HG02885 (cell line): ENCODE measurements around the gene THSD4.

Source experiments
- ATAC-seq: cut with Tn5 transposase; IDR thresholded peaks from one replicate; pipeline ENCODE4 v1.9.1; 2021; ENCODE audit warnings: mild to moderate bottlenecking; ENCODE audit not compliant: unreplicated experiment, poor library complexity

Gene THSD4

GRCh38 chr15:71761649-71762048 lies 646.4 kb downstream of the THSD4 start:
- ATAC-seq = no peak

GRCh38 chr15:71768184-71768583 lies 652.9 kb downstream of the THSD4 start:
- ATAC-seq = no peak

- ATAC-seq = no peak
Observed at GRCh38 chr15:71773206-71773859, 658.1 kb downstream of the THSD4 start.

GRCh38 chr15:71775856-71776255 lies 660.6 kb downstream of the THSD4 start:
- ATAC-seq = no peak

DNA sequence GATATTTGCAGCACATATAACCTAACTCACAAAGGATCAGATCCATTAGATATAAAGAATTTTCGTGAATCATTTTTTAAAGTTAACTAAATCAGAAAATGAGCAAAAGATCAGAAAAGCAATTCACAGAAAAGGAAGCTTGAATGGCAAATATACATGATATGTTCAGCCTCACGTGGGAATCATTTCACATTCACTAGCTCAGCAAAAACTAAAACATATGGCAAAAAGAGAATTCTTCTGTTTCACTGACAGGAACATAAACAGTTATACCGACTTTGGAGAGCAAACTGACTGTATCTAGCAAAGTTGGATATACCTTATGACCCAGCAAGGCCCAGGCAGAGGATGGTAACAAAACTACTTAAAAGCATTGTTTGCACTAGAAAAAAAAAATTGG lies 661.0 kb downstream of the THSD4 start:
- ATAC-seq = no peak

- no peak for ATAC-seq
Observed at GRCh38 chr15:71777216-71777943, 662.1 kb downstream of the THSD4 start.

GRCh38 chr15:71779073-71779797 lies 664.0 kb downstream of the THSD4 start:
- ATAC-seq = no peak

DNA sequence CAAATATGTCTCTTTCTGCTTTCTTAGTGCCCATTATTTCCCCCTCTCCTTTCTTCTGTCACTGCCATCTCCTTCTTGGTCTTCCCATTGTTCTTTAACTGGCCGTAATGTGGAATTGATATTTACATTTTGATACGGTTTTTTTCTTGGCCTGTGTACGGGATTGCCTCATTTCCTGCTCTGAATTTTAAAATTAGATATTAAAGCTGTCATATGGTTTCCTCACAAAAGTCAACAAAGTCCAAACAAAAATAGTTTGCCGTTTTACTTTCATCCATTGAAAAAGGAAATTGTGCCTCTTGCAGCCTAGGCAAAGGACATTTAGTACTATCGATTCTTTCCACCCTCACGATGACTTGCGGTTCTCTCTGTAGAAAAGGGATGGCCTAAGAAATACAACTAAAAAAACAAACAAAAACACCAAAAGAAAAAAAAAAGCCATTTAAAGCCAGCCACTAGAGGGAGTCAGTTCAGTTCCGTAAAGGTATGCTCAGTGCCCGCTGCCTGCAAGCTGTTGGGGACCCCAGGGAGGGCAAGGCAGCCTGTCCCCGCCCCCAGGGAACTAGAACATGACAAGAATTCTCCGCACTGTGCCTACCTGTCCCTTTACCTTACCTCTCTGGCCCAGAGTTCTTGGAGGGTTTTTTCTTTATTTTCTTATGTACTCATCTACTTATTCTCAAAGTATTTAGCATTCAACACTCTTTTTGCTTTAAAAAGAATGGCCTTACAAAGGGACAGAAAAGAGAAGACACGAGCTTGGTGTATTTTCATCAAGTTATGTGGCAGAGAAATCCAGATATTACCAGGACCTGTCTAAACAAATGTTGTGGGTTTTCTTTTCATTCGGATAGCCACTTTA lies 665.1 kb downstream of the THSD4 start:
- ATAC-seq = peak; percentile 60

GRCh38 chr15:71781179-71781964 lies 666.1 kb downstream of the THSD4 start:
- peak; percentile 56 for ATAC-seq

- no peak for ATAC-seq
Observed at GRCh38 chr15:71781965-71782265, 666.6 kb downstream of the THSD4 start.

DNA sequence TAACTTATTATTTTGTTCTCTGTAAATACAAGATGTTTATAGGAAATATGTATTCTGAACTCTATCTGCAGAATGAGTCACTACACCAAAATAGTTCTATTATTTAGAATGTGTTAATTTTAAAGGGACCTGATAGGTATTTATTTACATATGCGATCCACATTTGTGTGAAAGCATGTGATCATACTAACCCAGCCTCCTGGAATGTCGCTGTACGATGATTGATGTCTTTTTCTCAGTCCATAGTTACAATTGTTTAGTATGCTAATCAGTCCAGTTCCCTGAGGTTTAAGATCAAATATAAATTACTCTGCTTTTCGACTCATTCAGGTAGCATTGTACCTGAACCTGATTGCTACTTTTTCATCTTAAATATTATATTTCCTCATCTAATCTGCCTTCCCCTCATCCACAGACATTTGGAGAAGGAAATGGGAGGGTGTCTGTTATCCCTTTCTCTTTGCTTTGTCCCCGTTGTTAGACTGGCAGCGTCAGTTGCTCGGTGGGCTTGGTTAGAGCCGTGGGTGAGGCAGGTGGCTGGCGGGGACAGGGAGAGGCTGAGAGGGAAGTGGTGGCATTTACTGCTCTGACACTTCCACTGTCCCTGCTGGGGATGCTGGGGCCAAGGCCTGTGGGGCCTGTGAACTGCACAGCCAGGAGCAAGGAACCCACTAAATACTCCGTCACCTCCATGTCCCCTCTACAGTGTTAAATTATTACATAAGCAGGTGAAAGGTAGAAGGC lies 667.3 kb downstream of the THSD4 start:
- no peak for ATAC-seq

DNA sequence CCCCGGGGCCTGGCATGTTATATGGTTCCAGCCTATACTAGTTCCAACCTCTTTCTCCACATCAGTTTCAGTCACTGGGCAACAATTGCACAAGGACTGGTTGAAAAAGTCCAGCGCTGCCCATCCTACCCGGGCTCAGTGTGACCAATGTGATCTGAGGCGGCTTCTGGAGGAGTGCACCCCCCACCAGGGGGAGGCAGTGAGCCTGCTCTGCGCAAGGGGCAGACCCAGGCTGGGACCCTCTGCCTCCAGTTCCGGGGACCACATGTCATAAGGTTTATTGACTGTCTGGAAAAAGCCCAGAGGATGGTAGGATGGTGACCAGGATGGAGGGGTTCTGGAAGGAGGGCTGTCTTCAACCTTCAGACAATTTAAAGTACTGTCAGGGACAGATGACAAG lies 669.4 kb downstream of the THSD4 start:
- ATAC-seq = no peak

DNA sequence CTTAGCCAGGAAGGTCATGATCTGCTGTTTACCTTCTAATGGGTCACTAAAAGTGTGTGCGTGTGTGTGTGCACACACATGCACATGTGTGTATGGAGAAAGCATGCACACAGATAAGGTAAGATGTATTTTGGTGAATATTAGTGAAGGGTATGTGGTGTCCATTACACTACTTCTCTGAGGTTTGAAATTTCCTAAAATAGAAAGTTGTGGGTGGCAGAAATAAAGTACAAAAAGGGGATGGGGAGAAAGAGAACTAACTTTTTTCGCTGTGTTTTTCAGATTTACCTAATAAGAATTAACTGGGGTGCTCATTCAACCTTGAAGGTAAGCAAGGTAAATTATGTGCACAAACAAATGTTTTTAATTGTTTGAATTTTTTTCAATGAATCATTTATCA lies 670.7 kb downstream of the THSD4 start:
- ATAC-seq = no peak

DNA sequence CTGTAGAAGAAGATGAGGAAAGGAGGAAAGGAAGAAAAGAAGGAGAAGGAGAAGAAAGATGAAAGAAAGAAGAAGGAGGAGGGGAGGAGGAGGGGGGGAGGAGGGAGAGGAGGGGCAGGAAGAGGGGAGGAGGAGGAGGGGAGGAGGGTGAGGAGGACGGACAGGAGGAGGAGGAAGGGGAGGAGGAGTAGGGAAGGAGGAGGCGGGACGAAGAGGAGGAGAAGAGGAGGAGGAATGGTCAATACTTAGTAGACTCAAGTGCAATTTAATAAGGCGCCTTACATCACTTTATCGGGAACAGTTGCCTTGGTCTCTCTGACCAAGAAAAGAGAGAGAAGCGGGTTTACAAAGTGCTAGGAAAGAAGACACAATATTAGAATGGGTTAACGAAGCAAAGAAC lies 671.4 kb downstream of the THSD4 start:
- ATAC-seq = no peak

DNA sequence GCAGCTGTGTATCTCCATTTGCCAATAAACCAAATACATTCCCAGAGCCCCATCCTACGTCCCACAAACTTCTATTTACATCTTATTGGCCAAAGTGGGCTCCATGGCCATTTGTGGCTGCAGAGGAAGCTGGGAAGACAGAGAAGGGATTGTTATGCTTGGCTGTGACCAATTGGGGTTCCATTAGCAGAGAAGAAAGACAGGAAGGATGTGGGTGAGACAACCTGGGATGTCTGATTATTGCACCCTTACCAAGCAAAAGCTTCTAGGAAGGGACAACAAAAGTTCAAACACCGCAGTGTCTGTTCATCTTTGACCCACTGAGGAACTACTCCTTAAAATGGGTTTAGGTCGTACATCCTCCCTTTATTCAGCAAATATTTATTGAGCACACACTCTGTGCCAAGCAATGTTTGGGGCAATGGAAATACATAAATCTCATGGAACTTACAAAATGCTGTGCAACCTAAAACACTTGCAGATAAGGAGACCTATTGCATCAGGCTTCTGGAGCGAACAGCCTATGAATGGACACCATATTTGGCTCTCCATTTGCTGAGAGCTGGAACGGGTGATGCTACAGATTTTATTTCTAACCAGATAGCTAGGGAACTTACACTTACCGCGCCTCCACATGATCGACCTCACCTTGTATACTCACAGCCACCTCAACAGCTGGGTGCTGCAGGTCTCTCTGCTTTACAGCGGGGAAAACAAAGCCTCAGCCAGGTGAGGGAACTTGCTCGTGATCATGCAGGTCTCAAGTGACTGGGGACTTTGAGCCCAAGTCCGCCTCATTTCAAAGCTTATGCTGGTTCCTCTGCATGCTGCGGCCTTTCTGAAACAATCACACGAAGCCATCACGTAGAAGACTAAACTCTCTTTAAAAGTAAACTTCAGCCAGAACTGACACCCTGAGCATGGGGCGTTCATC lies 673.6 kb downstream of the THSD4 start:
- no peak for ATAC-seq

DNA sequence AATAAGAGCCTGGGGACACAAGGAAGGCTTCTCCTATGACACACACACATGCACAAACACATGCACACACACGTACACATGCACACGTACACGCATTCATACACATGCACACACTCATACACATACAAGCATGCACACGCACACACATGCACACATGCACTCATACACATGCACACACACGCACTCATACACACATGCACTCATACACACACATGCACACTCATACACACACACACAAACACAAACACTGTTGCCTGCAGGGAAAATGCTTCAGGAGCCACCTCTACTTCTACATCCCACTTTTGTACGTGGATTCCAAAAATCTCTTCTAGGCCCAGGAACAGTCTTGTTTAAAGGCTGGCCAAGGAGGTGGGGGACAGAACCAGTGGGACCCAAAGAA lies 674.3 kb downstream of the THSD4 start:
- no peak for ATAC-seq

DNA sequence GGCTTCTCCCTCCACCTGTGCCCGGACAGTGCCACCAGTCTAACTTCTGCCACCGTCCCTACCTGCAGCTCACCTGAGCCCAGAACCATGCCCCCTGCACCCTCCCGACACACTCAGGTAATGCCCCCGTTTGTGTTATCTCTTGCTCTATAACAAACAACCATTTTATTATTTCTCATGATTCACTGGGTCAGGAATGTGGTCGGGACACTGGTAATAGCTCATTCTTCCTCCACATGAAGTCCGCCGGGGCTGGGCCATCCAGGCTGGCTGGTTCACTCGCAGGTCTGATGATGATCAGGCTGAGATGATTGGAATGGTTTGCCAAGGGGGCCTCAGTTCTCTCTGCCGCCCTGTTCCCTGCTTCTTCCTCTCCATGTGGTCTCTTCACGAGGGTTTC lies 674.8 kb downstream of the THSD4 start:
- ATAC-seq = no peak

DNA sequence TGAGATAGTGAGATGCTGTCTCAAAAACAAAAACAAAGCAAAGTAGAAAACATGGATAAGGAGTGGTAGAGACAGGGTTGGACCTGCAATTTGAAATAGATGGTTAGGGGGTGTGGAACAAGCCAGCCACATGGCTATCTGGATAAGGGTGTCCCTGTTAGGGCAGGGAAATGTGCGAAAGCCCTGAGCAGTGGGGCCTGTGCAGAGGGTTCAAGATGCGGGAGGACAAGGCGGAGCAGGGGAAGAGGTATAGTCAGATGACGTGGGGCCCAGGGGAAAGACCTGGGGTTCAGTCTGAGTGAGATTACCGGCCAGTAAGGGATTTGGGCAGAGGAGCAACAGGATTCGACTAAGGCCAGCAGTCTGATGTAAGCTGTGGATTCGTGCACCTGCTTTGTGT lies 676.7 kb downstream of the THSD4 start:
- no peak for ATAC-seq
